ENCODE measurements around the gene PLEKHG5. TPM values are rescaled to one million over a fixed set of nuclear protein-coding genes. Genes with fewer than 3 reads are reported as not detected.
A peak's percentile ranks its signal among the peaks of the same experiment; 100 is the strongest.

Gene PLEKHG5
- total RNA-seq, 2 donors from 2014 or later, result 7.0 to 7.9 TPM

DNA sequence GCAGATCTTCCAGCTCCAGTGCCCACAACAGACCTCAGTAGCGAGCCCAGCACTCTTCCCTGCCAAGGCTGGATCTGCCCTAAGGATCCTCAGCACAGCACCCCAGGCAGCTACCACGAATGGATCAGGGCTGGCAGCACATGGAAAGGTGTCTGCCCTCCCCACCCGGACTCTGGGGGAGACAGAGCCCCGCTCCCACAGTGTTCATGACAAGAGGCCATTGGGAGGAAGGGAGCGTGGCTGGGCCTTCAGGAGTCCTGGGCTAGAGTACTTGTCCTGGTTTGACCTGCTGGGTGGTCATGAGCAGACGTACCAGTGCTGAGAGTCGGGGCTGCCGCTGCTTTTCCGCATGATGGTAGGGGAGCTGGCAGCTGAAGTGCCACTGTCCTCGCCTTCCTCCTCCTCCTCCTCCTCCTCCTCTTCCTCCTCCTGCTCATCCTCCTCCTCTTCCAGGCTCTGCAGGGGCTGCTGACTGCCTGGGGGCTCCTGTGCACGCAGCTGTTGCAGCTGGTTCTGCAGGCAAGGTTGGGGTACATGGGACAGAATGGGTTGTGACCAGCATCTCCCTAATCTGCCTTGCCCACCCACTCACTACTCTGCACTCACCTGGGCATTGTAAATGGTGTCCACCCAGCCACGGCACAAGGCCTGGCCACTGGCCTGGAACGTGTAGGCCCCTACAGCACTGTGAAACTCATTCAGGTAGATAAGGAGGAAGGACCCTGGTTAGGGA lies 22.6 kb downstream of the PLEKHG5 start:
- peaks cover 52% of the 10 kb centered on the region for H3K36me3 ChIP-seq

DNA sequence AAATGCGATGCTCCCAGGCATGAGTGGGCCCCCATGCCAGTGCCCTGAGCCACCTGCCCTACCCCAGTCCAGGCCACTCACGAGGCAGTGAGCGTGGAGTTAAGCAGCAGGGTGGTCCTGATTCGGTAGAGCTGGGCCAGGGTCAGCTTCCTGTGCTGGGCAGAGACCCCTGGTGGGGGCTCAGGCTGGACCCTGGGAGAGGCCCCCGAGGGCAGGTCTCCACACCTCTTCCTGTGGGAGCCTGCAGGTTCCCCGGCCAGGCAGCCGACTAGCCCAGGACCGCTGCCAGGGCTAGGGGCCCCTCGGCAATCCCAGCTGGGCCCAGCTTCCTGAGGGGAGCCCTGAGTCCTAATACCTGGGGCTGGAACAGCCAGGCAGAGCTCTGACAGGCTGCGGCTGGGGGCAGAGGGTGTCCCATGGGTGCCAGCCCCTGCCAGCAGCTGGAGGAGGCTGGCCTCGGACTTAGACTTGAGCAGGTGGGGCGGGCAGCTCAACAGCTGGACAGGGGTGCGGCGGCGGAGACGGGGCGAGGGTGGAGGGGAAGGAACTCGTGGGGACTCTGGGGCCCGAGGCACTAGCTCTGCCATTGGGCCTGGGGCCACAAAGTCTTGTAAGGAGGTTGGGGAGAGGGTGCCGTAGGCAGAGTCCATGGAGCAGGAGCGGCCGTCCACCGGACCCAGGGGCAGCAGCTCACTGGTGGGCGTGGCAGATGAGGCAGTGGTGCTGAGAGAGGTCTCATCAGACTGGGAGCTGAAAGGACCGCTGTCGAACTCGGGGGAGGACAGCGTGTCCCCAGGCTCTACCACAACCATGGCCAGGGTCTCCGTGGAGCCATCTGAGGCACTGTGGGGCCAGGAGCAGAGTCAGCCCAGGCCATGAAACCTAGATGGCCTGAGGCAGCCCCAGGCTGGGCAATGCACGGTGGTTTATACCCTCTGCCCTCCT lies 23.5 kb downstream of the PLEKHG5 start:
- H3K4me3 ChIP-seq, result no peak overlapping the region
- no peak for DNase-seq (ENCODE audit: low spot score)
- no peak overlapping the region for H3K27ac ChIP-seq
- H3K36me3 ChIP-seq, result peaks cover 48% of the 10 kb centered on the region
- H3K9me3 ChIP-seq, result no peaks in the 10 kb centered on the region
- TF ChIP-seq, protein P1, sequence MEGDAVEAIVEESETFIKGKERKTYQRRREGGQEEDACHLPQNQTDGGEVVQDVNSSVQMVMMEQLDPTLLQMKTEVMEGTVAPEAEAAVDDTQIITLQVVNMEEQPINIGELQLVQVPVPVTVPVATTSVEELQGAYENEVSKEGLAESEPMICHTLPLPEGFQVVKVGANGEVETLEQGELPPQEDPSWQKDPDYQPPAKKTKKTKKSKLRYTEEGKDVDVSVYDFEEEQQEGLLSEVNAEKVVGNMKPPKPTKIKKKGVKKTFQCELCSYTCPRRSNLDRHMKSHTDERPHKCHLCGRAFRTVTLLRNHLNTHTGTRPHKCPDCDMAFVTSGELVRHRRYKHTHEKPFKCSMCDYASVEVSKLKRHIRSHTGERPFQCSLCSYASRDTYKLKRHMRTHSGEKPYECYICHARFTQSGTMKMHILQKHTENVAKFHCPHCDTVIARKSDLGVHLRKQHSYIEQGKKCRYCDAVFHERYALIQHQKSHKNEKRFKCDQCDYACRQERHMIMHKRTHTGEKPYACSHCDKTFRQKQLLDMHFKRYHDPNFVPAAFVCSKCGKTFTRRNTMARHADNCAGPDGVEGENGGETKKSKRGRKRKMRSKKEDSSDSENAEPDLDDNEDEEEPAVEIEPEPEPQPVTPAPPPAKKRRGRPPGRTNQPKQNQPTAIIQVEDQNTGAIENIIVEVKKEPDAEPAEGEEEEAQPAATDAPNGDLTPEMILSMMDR (IDR thresholded peaks at IDR 0.05), result no peak
- H3K27me3 ChIP-seq, result no peaks in the 10 kb centered on the region
- H3K4me1 ChIP-seq, result peaks cover 0 to 5% of the 10 kb centered on the region in 2 donors

More for the DNA sequence above, 22.6 kb downstream of the PLEKHG5 start:
- TF ChIP-seq, protein P1 (IDR thresholded peaks at IDR 0.05), result no peak
- no peaks in the 10 kb centered on the region for H3K27me3 ChIP-seq
- no peak overlapping the region for H3K4me3 ChIP-seq
- H3K9me3 ChIP-seq, result no peaks in the 10 kb centered on the region
- peaks cover 0 to 5% of the 10 kb centered on the region in 2 donors for H3K4me1 ChIP-seq
- no peak overlapping the region for H3K27ac ChIP-seq
- no peak for DNase-seq (ENCODE audit: low spot score)

DNA sequence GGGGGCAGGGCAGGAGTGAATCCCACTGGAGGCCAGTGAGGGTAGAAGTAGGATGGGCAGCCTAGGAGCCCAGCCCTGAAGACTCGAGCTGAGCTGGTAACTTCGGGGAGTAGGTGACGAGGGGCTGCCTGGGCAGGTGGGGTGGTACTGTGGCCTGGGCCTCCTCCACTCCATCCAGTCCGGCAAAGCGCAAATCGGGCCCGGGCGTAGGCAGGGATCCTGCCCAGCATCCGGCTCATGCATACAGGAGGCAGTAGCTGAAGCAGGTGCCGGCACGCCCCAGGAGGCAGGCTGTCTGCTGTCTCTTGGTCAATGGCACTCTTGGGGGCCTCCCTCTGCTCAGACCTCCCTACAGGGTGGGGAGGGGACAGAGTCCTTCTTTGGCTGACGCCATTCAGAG lies 24.2 kb downstream of the PLEKHG5 start:
- TF ChIP-seq, protein P1 (IDR thresholded peaks at IDR 0.05), result no peak
- H3K27ac ChIP-seq, result no peak overlapping the region
- H3K36me3 ChIP-seq, result peaks cover 40% of the 10 kb centered on the region
- H3K4me3 ChIP-seq, result no peak overlapping the region
- no peaks in the 10 kb centered on the region for H3K27me3 ChIP-seq
- H3K9me3 ChIP-seq, result no peaks in the 10 kb centered on the region
- peaks cover 0 to 5% of the 10 kb centered on the region in 2 donors for H3K4me1 ChIP-seq
- DNase-seq (ENCODE audit: low spot score), result no peak

DNA sequence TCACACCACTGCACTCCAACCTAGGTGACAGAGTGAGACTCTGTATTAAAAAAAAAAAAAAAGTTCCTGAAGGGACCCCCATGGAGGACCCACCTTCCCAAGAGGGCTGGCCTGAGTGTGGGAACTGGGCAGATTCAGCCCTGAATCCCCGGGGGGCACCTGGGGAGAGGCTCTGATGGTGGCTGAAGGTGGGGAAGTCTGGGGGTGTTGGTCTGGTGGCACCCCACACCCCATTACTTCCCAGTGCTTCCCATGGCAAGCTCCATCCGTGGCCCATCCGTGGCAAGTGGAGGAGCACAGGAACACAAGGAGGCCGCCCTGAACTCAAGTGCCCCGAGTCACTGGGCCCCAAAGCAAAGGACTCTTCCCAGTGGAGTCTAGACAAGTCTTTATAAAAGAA lies 24.7 kb downstream of the PLEKHG5 start:
- no peak overlapping the region for H3K4me3 ChIP-seq
- no peaks in the 10 kb centered on the region for H3K27me3 ChIP-seq
- DNase-seq (ENCODE audit: low spot score), result no peak
- H3K9me3 ChIP-seq, result no peaks in the 10 kb centered on the region
- H3K36me3 ChIP-seq, result peaks cover 37% of the 10 kb centered on the region
- TF ChIP-seq, protein P1 (IDR thresholded peaks at IDR 0.05), result no peak
- H3K27ac ChIP-seq, result no peak overlapping the region
- peaks cover 0 to 5% of the 10 kb centered on the region in 2 donors for H3K4me1 ChIP-seq

DNA sequence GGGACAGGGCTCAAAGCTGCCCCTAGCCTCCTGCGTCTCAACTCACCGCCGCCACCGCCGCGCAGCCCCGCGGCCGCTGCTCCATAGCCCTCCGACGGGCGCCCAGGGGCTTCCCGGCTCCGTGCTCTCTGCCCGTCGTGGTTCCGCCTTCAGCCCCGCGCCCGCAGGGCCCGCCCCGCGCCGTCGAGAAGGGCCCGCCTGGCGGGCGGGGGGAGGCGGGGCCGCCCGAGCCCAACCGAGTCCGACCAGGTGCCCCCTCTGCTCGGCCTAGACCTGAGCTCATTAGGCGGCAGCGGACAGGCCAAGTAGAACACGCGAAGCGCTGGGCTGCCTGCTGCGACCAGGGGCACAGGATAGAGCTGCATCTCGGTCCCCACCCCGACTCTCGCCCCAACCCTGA lies 25.4 kb downstream of the PLEKHG5 start, which contains the start of gene TNFRSF25:
TSS of gene TNFRSF25 (minus strand) at position 151 of the 400 bp plus-strand sequence. CDS start at position 85, 66 bp downstream.
- DNase-seq (ENCODE audit: low spot score), result no peak
- Histone ChIP-seq H3K36me3 (peaks cover 31% of the 10 kb centered on the region), H3K9me3 (no peaks in the 10 kb centered on the region), H3K27me3 (no peaks in the 10 kb centered on the region), H3K27ac (no peak within 1 kb of the TSS), H3K4me1 (peaks cover 0 to 5% of the 10 kb centered on the region in 2 donors), H3K4me3 (peak within 1 kb of the TSS in 1 of 2 donors; percentile 13)
- TF ChIP-seq, protein P1 (IDR thresholded peaks at IDR 0.05), result no peak
